ENCODE results near the gene TOP3A.

Gene TOP3A

GRCh38 chr17:18267366-18267765, 47.4 kb downstream of the TOP3A start:
- no peak overlapping the region for H3K4me3 ChIP-seq (ENCODE audit: low read length)
- DNase-seq (ENCODE audit: low read depth), result no peak
- no peak for TF ChIP-seq CTCF (IDR thresholded peaks at IDR 0.05; ENCODE audit: insufficient read depth, low read depth, low read length, missing control alignments)

GRCh38 chr17:18263885-18264682, 50.7 kb downstream of the TOP3A start:
- no peak for TF ChIP-seq CTCF (IDR thresholded peaks at IDR 0.05; ENCODE audit: insufficient read depth, low read depth, low read length, missing control alignments)
- no peak for DNase-seq (ENCODE audit: low read depth)
- H3K4me3 ChIP-seq (ENCODE audit: low read length), result no peak overlapping the region

- no peak overlapping the region for H3K4me3 ChIP-seq (ENCODE audit: low read length)
- DNase-seq (ENCODE audit: low read depth), result no peak
- no peak for TF ChIP-seq CTCF (IDR thresholded peaks at IDR 0.05; ENCODE audit: insufficient read depth, low read depth, low read length, missing control alignments)
Measured at GRCh38 chr17:18262641-18263040, 52.2 kb downstream of the TOP3A start.

GRCh38 chr17:18262111-18262510, 52.7 kb downstream of the TOP3A start:
- TF ChIP-seq CTCF (IDR thresholded peaks at IDR 0.05; ENCODE audit: insufficient read depth, low read depth, low read length, missing control alignments), result no peak
- DNase-seq (ENCODE audit: low read depth), result peak; percentile 26
- no peak overlapping the region for H3K4me3 ChIP-seq (ENCODE audit: low read length)

GRCh38 chr17:18261659-18262058, 53.1 kb downstream of the TOP3A start:
- H3K4me3 ChIP-seq (ENCODE audit: low read length), result peak overlapping the region; percentile 95
- DNase-seq (ENCODE audit: low read depth), result no peak
- no peak for TF ChIP-seq CTCF (IDR thresholded peaks at IDR 0.05; ENCODE audit: insufficient read depth, low read depth, low read length, missing control alignments)

GRCh38 chr17:18261146-18261515, 53.7 kb downstream of the TOP3A start:
- peak; percentile 82 for DNase-seq (ENCODE audit: low read depth)
- TF ChIP-seq CTCF (IDR thresholded peaks at IDR 0.05; ENCODE audit: insufficient read depth, low read depth, low read length, missing control alignments), result no peak
- H3K4me3 ChIP-seq (ENCODE audit: low read length), result peak overlapping the region; percentile 95
